GM08714 (cell line): ENCODE results near the gene SLC11A1.

Source experiments
- H3K4me3 ChIP-seq: fragments of 200-500 bp; sonication (Bioruptor generic); 2 replicates; pipeline ENCODE4 v1.5.1; 2014; ENCODE audit warnings: mild to moderate bottlenecking, low read length, inconsistent platforms
- ZNF274 ChIP-seq: IDR thresholded peaks from 2 replicates; pipeline ENCODE4 v1.6.1; 2012; ENCODE audit warnings: mild to moderate bottlenecking, low read depth, low read length

The SLC11A1 gene

DNA sequence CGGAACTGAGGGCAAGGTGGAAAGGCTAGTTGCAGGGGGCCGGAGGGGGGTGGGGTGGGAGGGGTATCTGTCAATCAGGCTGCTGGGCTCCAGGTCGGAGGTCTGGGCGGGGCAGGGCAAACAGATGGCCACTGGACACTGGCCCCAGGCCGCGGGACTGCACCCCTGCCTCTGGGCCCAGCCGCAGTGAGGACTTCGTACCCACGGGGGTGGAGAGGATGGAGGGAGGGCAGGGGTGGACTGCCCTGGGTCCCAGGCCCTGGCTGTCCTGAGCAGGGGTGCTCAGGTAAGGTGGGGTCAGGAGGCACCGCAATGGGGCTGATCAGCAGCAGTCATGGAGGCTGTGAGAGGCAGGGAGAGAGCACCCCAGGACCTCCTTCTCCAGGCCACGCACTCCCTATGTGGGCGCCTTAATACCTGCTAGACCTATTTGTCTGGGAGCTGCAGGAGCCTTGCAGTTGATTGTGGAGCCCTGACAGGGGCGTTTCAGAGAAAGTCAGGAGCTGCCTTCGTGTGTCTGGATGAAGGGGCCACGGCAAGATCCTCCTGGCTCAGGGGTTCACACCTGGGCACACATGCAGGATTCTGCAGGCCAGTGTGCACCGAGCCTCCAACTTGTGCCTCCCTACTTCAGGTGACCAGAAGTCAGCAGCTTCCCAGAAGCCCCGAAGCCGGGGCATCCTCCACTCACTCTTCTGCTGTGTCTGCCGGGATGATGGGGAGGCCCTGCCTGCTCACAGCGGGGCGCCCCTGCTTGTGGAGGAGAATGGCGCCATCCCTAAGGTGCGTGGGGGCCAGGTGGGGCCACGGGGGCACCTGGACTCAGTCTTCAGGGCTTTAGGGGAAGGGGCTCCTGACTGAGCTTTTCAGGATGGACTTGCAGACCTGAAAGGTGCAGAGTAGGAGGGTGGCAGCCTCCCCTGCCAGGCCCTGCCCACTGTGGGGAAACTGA, 19.1 kb downstream of the SLC11A1 start:
- TF ChIP-seq ZNF274 = no peak
- peak overlapping the region; percentile 86 for H3K4me3 ChIP-seq

- TF ChIP-seq ZNF274 = no peak
- H3K4me3 ChIP-seq = no peak overlapping the region
Observed at GRCh38 chr2:218401890-218402289, 19.8 kb downstream of the SLC11A1 start.

- no peak for TF ChIP-seq ZNF274
- no peak overlapping the region for H3K4me3 ChIP-seq
Observed at GRCh38 chr2:218402491-218402901, 20.4 kb downstream of the SLC11A1 start.

DNA sequence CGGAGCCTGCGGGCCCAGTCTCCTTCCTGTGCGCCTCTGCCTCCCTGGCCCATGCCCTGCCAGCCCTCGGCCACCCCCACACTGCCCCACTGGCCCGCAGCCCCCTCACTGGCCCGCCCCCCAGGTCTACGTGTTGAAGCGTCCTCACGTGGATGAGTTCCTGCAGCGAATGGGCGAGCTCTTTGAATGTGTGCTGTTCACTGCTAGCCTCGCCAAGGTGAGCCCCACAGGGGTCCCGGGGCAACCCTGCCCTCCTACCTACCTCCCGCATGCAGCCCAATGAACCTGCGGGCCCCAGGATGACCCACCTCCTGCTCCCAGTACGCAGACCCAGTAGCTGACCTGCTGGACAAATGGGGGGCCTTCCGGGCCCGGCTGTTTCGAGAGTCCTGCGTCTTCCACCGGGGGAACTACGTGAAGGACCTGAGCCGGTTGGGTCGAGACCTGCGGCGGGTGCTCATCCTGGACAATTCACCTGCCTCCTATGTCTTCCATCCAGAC, 20.9 kb downstream of the SLC11A1 start:
- H3K4me3 ChIP-seq = no peak overlapping the region
- TF ChIP-seq ZNF274 = no peak

GRCh38 chr2:218403810-218404209, 21.7 kb downstream of the SLC11A1 start:
- no peak overlapping the region for H3K4me3 ChIP-seq
- no peak for TF ChIP-seq ZNF274

GRCh38 chr2:218404351-218405085, 22.4 kb downstream of the SLC11A1 start:
- TF ChIP-seq ZNF274 = no peak
- H3K4me3 ChIP-seq = no peak overlapping the region

DNA sequence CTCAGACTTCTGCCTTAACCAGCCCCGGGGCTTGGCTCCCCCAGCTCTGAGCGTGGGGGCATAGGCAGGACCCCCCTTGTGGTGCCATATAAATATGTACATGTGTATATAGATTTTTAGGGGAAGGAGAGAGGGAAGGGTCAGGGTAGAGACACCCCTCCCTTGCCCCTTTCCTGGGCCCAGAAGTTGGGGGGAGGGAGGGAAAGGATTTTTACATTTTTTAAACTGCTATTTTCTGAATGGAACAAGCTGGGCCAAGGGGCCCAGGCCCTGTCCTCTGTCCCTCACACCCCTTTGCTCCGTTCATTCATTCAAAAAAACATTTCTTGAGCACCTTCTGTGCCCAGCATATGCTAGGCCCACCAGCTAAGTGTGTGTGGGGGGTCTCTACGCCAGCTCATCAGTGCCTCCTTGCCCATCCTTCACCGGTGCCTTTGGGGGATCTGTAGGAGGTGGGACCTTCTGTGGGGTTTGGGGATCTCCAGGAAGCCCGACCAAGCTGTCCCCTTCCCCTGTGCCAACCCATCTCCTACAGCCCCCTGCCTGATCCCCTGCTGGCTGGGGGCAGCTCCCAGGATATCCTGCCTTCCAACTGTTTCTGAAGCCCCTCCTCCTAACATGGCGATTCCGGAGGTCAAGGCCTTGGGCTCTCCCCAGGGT, 23.1 kb downstream of the SLC11A1 start:
- TF ChIP-seq ZNF274 = no peak
- no peak overlapping the region; the same call in 1 of the 2 replicates for H3K4me3 ChIP-seq

DNA sequence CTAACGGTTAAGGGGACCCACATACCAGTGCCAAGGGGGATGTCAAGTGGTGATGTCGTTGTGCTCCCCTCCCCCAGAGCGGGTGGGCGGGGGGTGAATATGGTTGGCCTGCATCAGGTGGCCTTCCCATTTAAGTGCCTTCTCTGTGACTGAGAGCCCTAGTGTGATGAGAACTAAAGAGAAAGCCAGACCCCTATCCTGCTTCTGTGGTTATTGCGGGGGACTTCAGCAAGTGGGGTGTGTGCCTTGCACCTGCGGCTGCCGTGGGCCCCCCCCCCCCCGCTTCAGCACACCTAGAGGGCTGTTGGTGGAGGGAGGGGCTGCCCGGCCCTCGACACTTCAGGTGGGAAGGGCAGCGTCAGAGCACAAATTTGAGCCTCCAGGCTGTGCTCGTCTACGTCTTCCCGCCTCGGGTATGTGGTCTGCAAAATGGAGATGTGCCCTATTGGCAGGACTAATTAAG, 23.7 kb downstream of the SLC11A1 start:
- no peak for TF ChIP-seq ZNF274
- H3K4me3 ChIP-seq = peak overlapping the region; percentile 39; the same call in 1 of the 2 replicates

- no peak for TF ChIP-seq ZNF274
- peak overlapping the region; percentile 39; the same call in 1 of the 2 replicates for H3K4me3 ChIP-seq
Observed at GRCh38 chr2:218406209-218406948, 24.3 kb downstream of the SLC11A1 start.

DNA sequence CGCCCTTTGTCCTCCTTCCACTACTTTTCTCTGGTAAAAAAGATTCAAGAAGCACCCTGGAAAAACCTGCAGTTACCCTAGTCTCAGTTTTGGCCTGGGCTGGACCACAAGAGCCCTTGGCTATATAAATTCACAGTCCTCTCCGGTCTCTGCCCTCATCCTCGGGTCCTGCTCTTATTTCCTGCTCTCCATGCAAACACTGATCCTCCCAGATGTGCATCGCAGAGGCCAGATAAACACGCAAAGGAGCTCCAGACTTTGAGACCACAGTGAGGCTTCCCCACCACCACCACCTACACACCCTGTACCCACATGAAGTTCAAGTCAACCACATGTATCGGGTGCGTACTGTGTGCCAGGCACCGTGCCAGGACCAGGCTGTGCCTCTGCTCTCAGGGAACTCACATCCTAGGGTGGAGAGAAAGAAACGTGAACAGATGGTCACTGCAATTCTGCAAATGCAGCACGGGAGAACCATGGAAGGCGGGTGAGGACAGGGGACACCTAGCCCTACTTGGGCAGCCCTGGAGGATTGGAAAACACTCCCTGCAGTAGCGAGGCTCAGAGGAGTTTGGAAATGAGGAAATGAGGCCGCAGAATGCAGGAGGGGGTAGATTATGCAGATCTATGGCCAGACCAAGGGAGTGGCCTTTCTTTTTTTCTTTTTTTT, 25.0 kb downstream of the SLC11A1 start:
- no peak for TF ChIP-seq ZNF274
- peak overlapping the region; percentile 34; the same call in 1 of the 2 replicates for H3K4me3 ChIP-seq

- H3K4me3 ChIP-seq = no peak overlapping the region
- no peak for TF ChIP-seq ZNF274
Observed at GRCh38 chr2:218407717-218408116, 25.6 kb downstream of the SLC11A1 start.

DNA sequence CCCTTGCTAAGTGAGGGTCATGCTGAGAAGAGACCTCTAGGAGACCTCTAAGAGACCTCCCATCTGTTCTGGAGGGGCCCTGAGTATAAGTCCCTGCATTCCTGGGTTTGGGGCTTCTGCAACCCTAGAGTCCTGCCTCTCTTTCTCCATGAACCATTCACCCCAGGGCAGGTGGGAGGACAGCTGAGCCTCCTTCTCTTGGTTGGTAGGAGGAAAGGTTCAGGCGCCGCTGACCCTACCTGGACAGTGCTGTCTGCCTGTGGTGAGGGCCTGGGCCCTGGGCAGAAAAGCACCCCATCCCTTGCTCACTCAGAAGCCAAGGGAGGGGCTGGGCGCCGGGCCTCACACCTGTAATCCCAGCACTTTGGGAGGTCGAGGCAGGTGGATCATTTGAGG, 36.2 kb downstream of the SLC11A1 start:
- no peak overlapping the region for H3K4me3 ChIP-seq
- no peak for TF ChIP-seq ZNF274
